ENCODE data around the gene SELENOV. TPM values are rescaled to one million over a fixed set of nuclear protein-coding genes. Genes with fewer than 3 reads are reported as not detected.

Gene SELENOV
- total and polyA plus RNA-seq, 9 of the 15 experiments (the other 6 are each of a cell fraction or from before 2014, with no cell fraction given), result 0.04 to 0.09 (median 0.06) TPM; not detected in 4

DNA sequence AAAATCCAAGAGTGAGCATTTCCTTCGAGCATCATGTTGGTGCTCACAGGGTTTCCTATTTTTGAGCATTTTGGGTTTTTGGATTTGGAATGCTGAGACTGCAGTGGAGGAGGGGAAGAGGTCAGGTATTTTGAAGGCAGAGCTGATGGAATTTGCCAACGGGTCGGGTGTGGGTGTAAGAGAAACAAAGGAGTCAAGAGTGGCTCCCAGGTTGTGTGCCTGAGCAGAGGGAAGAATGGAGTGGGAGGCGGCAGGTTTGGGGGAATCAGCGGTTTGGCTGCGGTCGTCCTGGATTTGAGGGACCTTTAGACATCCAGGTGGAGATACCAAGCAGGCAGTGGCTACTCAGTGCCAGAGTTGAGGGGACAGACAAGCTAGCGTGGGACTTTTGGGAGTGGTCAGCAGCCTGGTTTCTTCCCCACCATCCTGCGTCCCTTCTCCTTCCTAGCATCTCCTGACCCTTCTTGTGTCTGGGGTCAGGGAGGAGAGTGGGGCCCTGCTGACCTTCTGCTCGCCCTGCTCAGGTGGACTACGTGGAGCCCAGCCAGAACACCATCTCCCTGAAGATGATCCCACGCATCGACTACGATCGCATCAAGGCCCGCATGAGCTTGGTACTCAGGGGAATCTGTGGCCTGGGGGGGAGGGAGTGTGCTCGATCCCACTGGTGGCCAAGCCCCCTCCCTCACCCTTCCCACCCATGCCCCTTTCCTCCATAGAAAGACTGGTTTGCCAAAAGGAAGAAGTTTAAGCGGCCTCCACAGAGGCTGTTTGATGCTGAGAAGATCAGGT is 48.8 kb upstream of the SELENOV start (continued):
- no peak for TF ChIP-seq ETV1 (tag; conservative IDR thresholded peaks at IDR 0.05; ENCODE audit: low read depth)
- TF ChIP-seq CHAMP1 (IDR thresholded peaks at IDR 0.05), result no peak
- no peak for TF ChIP-seq HNRNPH1 (optimal IDR thresholded peaks at IDR 0.05; ENCODE audit: low read depth, low read length)

DNA sequence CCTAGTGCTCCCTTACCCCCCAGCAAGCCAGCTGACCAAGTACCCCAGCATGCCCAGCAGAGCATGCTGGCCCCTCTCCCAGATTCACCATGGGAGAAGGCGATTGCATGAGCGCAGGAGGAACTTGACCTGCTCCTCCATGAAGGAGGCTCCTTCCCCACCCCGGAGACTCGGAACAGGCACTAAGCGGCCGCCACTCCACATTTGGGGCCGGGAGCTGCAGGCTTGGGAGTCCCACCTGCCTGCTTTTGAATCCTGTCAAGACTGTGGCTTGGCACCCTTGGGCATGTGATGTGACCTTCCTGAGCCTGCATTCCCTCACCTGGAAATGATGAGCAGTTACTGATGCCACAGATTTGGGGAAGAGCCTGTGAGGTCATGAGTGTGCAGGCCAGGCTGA is 47.0 kb upstream of the SELENOV start:
- POLR2A ChIA-PET, result interaction anchor here (0.6 kb wide), 1 partner anchor 83 kb away, joined by 3 read pairs; no protein-coding TSS in a partner anchor
- CTCF ChIA-PET (ENCODE audit: low intra/inter-chr PET ratio), result no interaction called here
- Histone ChIP-seq H3K79me2 (ENCODE audit: control insufficient read depth, insufficient read depth, low read length) (no peaks in the 10 kb centered on the region), H4K20me1 (replicated peaks; ENCODE audit: control insufficient read depth, insufficient read depth, low read length) (no peaks in the 10 kb centered on the region; the same call in 1 of the 2 replicates), H3K4me3 (no peak overlapping the region), H3K4me2 (ENCODE audit: insufficient read depth, low read length) (no peak overlapping the region), H3K27me3 (ENCODE audit: control insufficient read depth in 2 of 2, insufficient read depth in 2 of 2, low read length in 2 of 2) (no peaks in the 10 kb centered on the region), H3K4me1 (replicated peaks in 1 of 2; ENCODE audit: control insufficient read depth in 2 of 2, insufficient read depth in 2 of 2, low read length in 2 of 2) (peaks cover 0 to 3% of the 10 kb centered on the region in 2 experiments; a peak in 1 of 5 replicates), H3K36me3 (ENCODE audit: control insufficient read depth, insufficient read depth, low read length) (peaks cover 91% of the 10 kb centered on the region), H3K9me3 (replicated peaks; ENCODE audit: control insufficient read depth, insufficient read depth, low read depth, low read length) (no peaks in the 10 kb centered on the region), H2AFZ (ENCODE audit: low read depth, low read length) (no peak overlapping the region), H3K9ac (ENCODE audit: insufficient read depth in 1 of 2, low read depth in 2 of 2, low read length in 2 of 2) (no peak overlapping the region), H3K27ac (ENCODE audit: extremely low read depth, low read depth, low read length) (no peak overlapping the region), H3K9me1 (ENCODE audit: control insufficient read depth, insufficient read depth, low read length) (no peaks in the 10 kb centered on the region)
- in situ Hi-C loops (cut with MboI) (no loop called here), intact Hi-C loops (cut with micrococcal nuclease) (no loop called here)
- TF ChIP-seq, protein P1, sequence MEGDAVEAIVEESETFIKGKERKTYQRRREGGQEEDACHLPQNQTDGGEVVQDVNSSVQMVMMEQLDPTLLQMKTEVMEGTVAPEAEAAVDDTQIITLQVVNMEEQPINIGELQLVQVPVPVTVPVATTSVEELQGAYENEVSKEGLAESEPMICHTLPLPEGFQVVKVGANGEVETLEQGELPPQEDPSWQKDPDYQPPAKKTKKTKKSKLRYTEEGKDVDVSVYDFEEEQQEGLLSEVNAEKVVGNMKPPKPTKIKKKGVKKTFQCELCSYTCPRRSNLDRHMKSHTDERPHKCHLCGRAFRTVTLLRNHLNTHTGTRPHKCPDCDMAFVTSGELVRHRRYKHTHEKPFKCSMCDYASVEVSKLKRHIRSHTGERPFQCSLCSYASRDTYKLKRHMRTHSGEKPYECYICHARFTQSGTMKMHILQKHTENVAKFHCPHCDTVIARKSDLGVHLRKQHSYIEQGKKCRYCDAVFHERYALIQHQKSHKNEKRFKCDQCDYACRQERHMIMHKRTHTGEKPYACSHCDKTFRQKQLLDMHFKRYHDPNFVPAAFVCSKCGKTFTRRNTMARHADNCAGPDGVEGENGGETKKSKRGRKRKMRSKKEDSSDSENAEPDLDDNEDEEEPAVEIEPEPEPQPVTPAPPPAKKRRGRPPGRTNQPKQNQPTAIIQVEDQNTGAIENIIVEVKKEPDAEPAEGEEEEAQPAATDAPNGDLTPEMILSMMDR (IDR thresholded peaks at IDR 0.05 in 2 of 3, conservative IDR thresholded peaks at IDR 0.05 in 1 of 3; ENCODE audit: insufficient read depth in 2 of 3, low read depth in 1 of 3, low read length in 3 of 3), result no peak
- TF ChIP-seq ZBTB17 (CRISPR knock-in tag; IDR thresholded peaks at IDR 0.05) (no peak), SPI1 (IDR thresholded peaks at IDR 0.05; ENCODE audit: borderline replicate concordance, low read depth, low read length) (no peak), SAFB (IDR thresholded peaks at IDR 0.05; ENCODE audit: borderline replicate concordance, low read depth, low read length) (no peak), DPF2 (IDR thresholded peaks at IDR 0.05) (no peak), XRCC4 (IDR thresholded peaks at IDR 0.05; ENCODE audit: extremely low read depth, insufficient read depth, insufficient read length) (no peak), ZNF644 (tag; IDR thresholded peaks at IDR 0.05; ENCODE audit: low read depth) (no peak), TFE3 (CRISPR knock-in tag; IDR thresholded peaks at IDR 0.05) (no peak)
- BruUV-seq (replicated peaks), result no TSS peak
- DNase-seq (ENCODE audit: extremely low read depth in 1 of 4, low spot score in 3 of 4) (no peak), ATAC-seq (no peak), FAIRE-seq (no peak)
- 90% methylated on average over 7 of the region's 7 CpGs for WGBS (ENCODE audit: insufficient coverage, low coverage, missing lambda C conversion rate)

Data from K562 (cell line).